Left hindlimb (tissue), 1 donor: ENCODE results near the gene CRELD1.

Experiments
- DNase-seq: peaks from one replicate; pipeline ENCODE4 v3.0.0-alpha.2; 2018

CRELD1 gene

DNA sequence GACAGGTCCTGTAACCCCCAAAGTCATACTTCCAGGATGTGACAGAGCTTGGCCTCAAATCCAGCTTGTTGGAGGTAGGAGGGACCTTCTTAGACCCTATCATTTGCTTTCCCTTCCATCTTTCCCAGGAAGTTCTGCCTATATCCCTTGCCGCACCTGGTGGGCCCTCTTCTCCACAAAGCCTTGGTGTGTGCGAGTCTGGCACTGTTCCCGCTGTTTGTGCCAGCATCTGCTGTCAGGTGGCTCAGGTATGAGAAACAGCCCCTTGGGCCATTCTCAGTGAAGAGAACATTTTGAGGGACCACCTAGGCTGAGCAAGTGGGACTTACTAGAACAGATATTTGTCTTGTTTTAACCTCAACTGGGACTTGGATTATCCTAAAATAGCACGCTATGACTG, 29.7 kb upstream of the CRELD1 start:
- DNase-seq, result no peak

DNA sequence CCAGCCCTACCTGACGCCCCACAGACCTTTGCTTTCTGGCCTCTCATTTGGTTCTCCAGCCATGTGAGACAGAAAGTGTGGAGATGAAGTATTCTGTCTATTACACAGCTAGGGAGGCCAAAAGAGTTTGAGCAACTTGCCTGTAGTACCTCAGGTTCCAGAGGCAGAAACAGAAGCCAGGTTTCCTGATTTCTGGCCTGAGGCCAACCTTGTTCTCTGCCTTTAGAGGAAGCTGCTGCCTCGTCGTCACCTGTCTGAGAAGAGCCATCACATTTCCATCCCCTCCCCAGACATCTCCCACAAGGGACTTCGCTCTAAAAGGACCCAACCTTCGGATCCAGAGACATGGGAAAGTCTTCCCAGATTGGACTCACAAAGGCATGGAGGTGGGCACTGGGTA, 27.2 kb upstream of the CRELD1 start:
- DNase-seq, result no peak

DNA sequence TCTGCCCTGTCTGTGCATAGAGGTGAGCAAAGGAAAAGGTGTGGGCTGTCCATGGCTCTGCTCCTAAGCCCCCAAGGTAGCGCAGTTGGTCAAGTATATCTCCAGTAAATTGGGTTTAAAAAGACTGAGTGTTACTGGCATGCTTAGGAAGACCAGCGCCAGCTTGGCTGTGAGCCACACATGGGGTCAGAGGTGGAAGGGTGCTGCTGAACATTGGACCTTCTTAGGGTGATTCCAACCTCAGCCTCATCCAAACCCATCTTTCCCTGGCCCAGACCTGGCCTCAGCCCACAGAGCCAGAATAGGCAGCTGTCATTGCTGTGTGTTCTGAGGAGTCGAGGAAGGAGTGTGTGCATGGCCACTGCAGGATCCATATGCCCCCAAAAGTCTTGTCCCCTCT, 25.3 kb upstream of the CRELD1 start:
- no peak for DNase-seq

DNA sequence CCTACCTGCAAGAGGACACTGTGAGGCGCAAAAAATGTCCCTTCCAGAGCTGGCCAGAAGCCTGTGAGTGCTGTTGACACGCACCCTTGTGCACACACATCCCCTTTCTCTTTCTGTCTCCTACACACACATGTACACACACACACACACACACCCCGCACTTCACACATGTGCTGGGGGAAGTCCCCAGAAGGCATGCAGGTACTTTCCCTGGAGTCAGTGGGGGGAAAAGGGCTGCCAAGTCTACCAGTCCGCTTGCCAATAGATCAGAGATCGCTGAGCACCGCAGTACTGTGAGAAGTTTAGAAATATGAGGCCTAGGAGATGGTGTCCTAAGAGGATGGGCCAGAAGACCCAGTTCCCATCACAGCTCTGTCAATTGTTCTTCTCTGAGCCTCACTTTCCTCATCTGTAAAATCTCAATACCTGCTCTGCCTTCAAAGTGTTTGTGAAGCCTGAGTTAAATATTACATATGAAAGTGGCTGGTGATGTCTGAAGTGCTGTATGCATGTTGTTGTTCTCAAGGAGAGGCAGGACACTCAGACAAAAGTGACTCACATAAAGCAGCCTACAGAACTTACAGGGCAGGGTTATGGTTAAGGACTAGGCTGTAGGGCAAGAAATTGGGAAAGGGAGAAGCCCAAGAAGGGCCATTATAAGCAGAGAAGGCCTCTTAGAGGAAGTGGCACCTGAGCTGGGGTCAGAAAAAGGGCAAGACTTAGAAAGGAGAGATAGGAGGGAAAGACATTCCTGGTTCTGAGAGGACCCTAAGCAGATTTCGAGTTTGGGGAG, 24.2 kb upstream of the CRELD1 start:
- DNase-seq, result no peak

DNA sequence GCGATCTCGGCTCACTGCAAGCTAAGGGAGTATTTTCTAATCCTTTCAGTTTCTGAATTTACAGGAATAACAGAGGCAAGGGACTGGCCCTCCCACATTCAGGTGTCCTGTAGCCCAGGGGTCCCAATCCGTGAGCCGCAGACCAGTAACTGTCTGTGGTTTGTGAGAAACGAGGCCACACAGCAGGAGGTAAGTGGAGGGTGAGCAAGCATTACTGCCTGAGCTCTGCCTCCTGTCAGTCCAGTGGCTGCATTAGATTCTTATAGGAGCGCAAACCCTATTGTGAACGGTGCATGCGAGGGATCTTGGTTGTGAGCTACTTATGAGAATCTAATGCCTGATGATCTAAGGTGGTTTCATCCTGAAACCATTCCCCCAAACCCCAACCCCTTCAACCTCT, 21.8 kb upstream of the CRELD1 start:
- DNase-seq, result no peak

DNA sequence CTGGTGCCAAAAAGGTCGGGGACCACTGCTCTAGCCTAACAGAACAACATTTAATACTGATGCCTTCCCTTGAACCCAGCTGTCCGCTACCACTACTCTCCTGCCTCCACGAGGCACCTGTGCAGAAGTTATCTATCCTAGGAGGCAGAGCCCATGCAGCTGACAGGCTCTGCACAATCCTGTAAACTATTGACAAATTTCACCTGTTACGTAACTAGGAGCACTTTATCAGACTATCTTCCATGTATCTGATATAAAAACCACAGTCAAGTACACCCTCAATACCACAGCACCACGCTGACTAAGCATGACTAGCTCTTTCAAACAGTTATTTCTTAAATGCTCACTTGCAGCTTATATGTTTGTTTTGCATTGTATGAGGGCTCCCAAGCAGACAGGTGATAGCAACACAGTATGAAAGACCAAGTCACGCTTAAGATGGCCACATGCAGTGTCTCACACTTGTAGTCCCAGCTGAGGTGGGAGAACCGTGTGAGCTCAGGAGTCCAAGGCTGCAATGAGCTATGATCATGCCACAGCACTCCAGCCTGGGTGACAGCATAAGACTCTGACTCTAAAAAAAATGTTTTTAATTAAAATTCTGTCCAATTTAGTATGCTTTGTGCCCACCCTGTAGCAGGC, 21.2 kb upstream of the CRELD1 start:
- no peak for DNase-seq

DNA sequence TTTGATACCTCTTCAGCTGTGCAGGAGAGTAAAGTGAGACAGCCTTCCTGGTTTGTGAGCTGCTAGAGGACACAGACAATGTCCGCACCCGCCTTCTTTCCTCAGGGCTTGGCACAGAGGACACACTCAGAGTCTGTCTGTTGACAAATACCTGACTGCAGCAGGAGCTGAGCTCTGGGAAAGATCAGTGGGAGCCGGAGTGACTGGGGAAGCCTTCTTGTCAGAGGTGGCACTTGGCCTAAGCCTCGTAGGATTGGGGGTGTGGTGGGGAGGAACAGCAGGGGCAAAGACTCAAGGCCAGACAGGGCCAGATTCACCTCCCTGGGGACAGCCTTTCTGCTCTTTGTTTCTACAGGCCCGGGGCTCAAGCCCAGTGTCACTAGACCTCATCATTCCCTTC, 20.0 kb upstream of the CRELD1 start:
- no peak for DNase-seq

DNA sequence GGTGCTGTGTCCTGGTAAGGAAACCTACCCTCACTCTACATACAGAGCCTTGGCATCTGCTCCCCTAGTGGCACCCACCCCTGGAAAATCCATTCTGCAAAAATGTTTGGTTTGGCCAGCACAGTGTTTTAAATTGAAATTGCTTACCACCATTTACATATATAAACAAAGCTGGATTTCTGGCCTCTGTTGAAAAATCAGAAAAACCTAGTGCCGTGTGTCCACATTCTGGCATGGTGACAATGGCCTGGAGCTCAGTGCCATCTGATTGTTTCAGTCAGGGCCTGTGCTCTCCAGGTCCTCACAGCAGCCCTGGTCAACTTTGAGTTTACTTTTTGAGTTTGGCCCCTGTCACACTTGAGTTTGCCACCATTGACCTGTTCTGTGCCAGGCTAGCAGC, 19.6 kb upstream of the CRELD1 start:
- no peak for DNase-seq

DNA sequence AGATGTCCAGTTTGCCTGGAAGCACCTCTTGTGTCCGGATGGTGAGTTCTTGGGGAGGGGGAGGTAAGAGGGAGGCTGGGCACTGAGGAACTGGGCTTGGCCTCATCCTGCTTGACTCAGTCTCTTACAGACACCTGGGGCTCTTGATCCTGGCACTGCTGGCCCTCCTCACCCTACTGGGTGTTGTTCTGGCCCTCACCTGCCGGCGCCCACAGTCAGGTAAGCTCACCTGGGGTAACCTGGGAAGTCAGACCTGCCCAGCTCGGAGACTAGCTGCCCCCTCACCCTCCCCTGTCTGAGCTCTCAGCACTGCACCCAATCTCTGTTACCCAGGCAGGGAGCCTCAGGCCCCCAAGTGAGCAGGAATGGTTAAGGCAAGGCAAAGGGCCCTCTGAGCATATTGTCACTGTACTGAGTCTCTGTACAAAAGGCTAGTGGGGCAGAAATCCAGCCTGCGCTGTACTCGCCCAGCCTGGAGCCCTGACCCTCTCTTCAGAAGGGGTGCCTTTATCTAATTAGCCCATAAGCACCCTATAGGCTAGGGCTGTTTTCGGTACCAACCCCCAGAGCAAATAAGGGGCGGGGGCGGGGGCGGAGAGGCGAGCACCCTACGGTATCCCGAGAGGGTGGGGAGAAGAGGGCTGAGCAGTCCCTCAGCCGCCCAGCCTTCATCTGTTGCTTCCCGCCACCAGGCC, 18.9 kb upstream of the CRELD1 start:
- no peak for DNase-seq

DNA sequence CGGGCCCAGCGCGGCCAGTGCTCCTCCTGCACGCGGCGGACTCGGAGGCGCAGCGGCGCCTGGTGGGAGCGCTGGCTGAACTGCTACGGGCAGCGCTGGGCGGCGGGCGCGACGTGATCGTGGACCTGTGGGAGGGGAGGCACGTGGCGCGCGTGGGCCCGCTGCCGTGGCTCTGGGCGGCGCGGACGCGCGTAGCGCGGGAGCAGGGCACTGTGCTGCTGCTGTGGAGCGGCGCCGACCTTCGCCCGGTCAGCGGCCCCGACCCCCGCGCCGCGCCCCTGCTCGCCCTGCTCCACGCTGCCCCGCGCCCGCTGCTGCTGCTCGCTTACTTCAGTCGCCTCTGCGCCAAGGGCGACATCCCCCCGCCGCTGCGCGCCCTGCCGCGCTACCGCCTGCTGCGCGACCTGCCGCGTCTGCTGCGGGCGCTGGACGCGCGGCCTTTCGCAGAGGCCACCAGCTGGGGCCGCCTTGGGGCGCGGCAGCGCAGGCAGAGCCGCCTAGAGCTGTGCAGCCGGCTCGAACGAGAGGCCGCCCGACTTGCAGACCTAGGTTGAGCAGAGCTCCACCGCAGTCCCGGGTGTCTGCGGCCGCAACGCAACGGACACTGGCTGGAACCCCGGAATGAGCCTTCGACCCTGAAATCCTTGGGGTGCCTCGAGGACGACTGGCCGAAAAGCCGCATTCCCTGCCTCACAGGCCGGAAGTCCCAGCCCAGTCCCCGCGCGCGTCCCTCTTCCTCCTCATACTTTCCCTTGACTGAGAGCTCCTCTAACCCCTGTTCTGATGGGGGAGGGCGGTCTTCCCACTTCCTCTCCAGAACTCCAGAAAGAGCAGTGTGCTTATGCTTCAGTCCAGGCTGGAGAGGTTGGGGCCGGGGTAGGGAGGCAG, 18.1 kb upstream of the CRELD1 start:
- peak; percentile 88 for DNase-seq

DNA sequence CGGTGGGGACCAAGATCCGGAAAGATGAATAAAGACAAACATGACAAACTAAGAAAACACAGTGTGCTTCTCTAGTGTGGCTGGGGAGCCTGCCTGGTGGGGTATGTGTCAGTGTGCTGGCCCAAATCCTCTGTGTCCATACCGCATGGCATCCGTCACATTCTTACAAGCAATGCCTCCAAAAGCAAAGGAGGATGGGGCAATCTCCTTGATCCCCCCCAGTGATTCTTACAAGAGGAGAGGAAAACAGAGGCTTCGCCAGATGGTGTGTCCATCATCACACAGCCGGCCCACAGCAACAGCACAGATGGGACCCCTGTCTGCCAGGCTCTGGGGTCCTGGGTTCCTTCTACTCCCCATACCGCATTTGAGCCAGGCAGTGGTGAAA, 17.3 kb upstream of the CRELD1 start:
- DNase-seq, result peak; percentile 43

DNA sequence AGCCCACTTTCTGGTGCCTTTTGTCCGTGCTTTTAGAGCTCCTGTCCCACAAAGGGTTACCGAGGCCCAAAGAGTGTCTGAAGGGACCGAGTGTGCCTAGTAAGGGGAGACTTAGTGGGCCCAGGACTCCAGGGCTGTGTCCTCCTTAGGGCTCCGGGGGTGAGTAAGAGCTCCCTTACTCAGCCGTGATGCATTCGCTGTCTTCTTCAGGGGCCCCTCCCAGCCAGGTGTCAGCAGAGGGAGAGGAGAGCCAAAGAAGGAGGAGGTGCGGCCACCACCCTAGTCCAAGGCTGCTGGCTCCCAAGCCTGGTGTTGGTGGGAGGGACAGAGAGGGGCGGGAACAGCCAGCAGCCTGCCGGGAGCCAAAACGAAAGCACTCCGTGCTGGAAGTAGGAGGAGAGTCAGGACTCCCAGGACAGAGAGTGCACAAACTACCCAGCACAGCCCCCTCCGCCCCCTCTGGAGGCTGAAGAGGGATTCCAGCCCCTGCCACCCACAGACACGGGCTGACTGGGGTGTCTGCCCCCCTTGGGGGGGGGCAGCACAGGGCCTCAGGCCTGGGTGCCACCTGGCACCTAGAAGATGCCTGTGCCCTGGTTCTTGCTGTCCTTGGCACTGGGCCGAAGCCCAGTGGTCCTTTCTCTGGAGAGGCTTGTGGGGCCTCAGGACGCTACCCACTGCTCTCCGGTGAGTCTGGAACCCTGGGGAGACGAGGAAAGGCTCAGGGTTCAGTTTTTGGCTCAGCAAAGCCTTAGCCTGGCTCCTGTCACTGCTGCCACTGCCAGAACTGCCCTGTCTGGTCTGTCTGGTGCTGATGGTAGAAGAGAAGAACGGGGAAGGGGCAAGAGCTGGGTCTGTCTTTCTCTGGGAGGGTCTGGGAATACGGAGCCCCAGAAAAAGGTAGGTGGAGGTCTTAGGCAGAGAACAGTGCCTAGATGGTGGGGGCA, 16.6 kb upstream of the CRELD1 start, which contains the start of gene IL17RC:
IL17RC (plus strand) TSS at position 365 of the 947 bp plus-strand sequence; CDS start at position 583, 218 bp downstream.
- DNase-seq, result peak; percentile 93

DNA sequence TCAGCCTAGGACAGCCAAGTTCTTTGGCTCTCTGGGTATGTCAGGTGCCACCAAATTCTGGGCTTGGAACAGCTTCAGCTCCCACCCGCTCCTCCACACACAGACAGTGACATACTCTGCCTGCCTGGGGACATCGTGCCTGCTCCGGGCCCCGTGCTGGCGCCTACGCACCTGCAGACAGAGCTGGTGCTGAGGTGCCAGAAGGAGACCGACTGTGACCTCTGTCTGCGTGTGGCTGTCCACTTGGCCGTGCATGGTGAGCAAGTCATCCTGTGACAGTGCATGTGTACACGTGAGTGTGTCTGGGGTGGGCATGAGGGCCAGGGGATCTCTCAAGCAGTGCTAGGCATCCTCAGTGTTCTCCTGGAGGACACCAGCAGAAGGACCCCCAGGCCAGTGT, 15.8 kb upstream of the CRELD1 start:
- DNase-seq, result no peak

DNA sequence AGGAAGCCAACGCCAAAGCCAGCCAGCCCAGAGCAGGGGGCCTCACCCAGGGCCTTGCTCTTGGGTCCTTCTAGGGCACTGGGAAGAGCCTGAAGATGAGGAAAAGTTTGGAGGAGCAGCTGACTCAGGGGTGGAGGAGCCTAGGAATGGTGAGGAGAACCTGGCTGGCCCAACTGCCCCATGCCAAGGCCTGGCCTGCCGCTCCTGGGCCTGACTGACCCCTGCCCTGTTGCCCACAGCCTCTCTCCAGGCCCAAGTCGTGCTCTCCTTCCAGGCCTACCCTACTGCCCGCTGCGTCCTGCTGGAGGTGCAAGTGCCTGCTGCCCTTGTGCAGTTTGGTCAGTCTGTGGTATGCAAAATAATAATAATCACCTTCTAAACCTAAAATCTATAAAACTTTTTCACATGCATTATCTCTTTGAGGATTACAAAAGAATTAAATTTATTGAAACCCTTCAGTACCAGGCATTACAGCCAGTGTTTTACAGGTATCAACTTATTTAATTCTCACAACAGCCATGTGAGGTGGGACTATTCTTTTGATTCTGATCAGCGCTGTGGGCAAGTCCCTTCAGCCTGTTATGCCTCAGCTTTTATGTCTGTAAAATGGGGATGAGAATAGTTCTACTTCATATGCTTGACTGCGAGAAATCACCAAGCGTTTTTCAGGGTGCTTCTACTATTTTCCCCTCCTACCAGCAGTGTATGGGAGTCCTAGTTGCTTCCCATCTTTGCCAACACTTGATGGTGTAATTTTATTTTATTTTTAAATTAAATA, 15.2 kb upstream of the CRELD1 start:
- DNase-seq, result no peak

DNA sequence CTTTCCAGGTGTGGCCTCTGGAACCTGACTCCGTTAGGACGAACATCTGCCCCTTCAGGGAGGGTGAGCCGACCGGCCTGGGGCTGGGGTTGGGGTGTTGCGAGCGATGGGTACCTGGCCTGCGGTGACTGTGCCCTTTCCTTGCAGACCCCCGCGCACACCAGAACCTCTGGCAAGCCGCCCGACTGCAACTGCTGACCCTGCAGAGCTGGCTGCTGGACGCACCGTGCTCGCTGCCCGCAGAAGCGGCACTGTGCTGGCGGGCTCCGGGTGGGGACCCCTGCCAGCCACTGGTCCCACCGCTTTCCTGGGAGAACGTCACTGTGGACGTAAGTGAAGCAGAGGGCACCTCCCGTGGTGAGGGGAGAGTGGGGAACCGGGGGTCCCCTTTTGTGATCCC, 5.5 kb upstream of the CRELD1 start:
- DNase-seq, result no peak

DNA sequence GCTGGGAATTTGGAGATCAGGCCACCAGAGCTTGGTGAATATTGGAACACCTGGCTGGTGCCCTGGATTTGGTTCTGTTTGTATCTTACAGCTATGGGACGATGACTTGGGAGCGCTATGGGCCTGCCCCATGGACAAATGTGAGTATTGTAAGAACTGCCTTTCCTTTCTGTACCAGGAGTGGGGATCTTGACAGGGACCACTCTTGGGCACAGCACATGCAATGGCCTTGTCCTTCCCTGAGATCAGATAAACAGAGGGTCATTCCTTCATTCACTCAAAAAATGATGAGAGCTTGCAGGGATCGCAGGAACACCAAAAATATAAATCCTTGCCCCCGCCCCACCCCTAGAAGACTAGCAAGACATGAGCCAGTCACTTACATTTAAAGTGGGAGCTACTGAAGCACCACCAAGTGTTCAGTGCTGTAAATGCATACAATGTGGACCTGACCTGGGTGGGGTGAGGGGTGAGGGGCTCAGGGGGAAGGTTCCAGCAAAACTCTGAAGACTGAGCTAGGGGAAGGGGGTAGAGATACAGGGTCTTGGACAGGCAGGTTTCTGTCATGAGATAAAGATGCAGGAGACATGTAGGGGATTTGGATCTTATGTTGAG, 2.7 kb upstream of the CRELD1 start:
- no peak for DNase-seq

DNA sequence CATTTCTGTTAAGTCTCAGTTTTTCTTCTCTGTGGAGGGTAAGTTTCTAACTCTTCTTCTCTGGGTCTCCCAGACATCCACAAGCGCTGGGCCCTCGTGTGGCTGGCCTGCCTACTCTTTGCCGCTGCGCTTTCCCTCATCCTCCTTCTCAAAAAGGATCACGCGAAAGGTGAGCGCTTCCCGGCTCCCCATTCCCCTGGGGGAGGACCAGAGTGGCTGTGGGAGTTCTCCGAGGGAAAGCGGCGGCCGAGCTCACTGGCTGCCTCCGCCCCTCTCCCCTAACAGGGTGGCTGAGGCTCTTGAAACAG, 1.1 kb upstream of the CRELD1 start:
- no peak for DNase-seq

DNA sequence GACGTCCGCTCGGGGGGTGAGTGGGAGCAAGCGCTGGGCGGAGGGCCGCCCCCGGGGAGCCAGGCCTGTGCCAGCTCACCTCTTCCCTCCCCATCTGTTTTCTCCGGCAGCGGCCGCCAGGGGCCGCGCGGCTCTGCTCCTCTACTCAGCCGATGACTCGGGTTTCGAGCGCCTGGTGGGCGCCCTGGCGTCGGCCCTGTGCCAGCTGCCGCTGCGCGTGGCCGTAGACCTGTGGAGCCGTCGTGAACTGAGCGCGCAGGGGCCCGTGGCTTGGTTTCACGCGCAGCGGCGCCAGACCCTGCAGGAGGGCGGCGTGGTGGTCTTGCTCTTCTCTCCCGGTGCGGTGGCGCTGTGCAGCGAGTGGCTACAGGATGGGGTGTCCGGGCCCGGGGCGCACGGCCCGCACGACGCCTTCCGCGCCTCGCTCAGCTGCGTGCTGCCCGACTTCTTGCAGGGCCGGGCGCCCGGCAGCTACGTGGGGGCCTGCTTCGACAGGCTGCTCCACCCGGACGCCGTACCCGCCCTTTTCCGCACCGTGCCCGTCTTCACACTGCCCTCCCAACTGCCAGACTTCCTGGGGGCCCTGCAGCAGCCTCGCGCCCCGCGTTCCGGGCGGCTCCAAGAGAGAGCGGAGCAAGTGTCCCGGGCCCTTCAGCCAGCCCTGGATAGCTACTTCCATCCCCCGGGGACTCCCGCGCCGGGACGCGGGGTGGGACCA, 632 bp upstream of the CRELD1 start:
- peak; percentile 84 for DNase-seq

DNA sequence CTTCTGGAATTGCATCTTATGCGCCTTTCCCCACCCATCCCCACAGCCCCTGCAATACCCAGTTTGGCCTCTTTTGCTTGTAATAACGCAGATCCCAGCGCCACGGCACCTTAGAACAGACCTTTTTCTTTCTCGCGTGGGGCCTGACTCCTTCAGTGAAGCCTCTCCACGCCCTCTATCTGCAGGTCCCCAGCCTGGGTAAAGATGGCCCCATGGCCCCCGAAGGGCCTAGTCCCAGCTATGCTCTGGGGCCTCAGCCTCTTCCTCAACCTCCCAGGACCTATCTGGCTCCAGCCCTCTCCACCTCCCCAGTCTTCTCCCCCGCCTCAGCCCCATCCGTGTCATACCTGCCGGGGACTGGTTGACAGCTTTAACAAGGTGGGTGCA, 594 bp downstream of the CRELD1 start:
- peak; percentile 59 for DNase-seq

DNA sequence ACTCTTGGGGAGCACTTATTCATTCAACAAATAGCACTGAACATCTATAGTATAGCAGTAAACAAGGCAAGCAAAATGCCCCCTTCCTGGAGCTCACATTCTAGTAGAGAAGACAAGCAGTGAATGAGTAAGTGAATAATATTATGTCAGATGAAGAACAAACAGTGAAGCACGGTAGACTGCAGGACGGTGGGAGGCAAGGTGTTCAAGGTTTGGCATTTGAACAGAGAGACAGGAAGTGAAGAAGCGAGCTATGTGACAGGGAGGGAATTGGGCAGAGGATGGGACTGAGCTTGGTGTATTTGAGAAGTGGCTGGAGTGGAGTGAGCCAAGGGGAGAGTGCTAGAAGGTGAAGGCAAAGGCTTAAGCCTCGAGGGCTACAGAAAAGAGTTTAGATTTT, 1.4 kb downstream of the CRELD1 start:
- no peak for DNase-seq
